ENCODE results near the gene SNX10. TPM values are rescaled to one million over a fixed set of nuclear protein-coding genes. Genes with fewer than 3 reads are reported as not detected.
"Not testable (repeated sequence)": the region's sequence is repeated elsewhere in the genome, so short reads cannot be mapped to it uniquely, and the experiment has no call there.

Gene SNX10
- polyA plus RNA-seq (2011; rRNA removed) (not detected in 2 replicates), polyA minus RNA-seq (2011; rRNA and poly(A)+ RNA removed) (not detected in 2 replicates)

GRCh38 chr7:26291699-26292538 is at the start of gene SNX10:
SNX10 (plus strand) TSS chr7:26291862; CDS start chr7:26346443, 54,581 bp downstream.
- ChIA-PET CTCF (no interaction called here), POLR2A (no interaction called here)
- H3K27ac ChIP-seq (ENCODE audit: low read depth, low read length) = no peak within 1 kb of the TSS
- no peak for DNase-seq (ENCODE audit: low read depth, low spot score)
- H3K27me3 ChIP-seq (ENCODE audit: control insufficient read depth, insufficient read depth, low read length) = peaks cover 14% of the 10 kb centered on the region
- H3K9me3 ChIP-seq (ENCODE audit: control insufficient read depth, insufficient read depth, low read length) = no peaks in the 10 kb centered on the region; the same call in 1 of the 2 replicates
- peak within 1 kb of the TSS; percentile 7 for H3K4me3 ChIP-seq (ENCODE audit: low read depth, low read length)
- TF ChIP-seq CTCF (IDR thresholded peaks at IDR 0.05; ENCODE audit: low read depth, low read length) = no peak

- ChIA-PET POLR2A (no interaction called here), CTCF (no interaction called here)
- peaks cover 2% of the 10 kb centered on the region for H3K27me3 ChIP-seq (ENCODE audit: control insufficient read depth, insufficient read depth, low read length)
- DNase-seq (ENCODE audit: low read depth, low spot score) = no peak
- H3K9me3 ChIP-seq (ENCODE audit: control insufficient read depth, insufficient read depth, low read length) = peaks cover 3% of the 10 kb centered on the region; the same call in 1 of the 2 replicates
- no peak overlapping the region for H3K27ac ChIP-seq (ENCODE audit: low read depth, low read length)
- no peak for TF ChIP-seq CTCF (IDR thresholded peaks at IDR 0.05; ENCODE audit: low read depth, low read length)
- no peak overlapping the region for H3K4me3 ChIP-seq (ENCODE audit: low read depth, low read length)
Observed at GRCh38 chr7:26245150-26245549, 46.5 kb upstream of the SNX10 start.

- CTCF ChIA-PET = no interaction called here
- Histone ChIP-seq H3K4me3 (ENCODE audit: low read depth, low read length) (no peak overlapping the region), H3K9me3 (ENCODE audit: control insufficient read depth, insufficient read depth, low read length) (peaks cover under 1% of the 10 kb centered on the region; the same call in 1 of the 2 replicates), H3K27me3 (ENCODE audit: control insufficient read depth, insufficient read depth, low read length) (peaks cover 2% of the 10 kb centered on the region), H3K27ac (ENCODE audit: low read depth, low read length) (no peak overlapping the region)
- TF ChIP-seq CTCF (IDR thresholded peaks at IDR 0.05; ENCODE audit: low read depth, low read length) = no peak
- DNase-seq (ENCODE audit: low read depth, low spot score) = no peak
- POLR2A ChIA-PET = no interaction called here
Observed at GRCh38 chr7:26250239-26250638, 41.4 kb upstream of the SNX10 start.

GRCh38 chr7:26261866-26262265 is 29.8 kb upstream of the SNX10 start:
- CTCF ChIA-PET; DNase-seq (ENCODE audit: low read depth, low spot score): not testable (repeated sequence)

GRCh38 chr7:26265065-26265464 is 26.6 kb upstream of the SNX10 start:
- CTCF ChIA-PET = no interaction called here
- peaks cover 5% of the 10 kb centered on the region for H3K9me3 ChIP-seq (ENCODE audit: control insufficient read depth, insufficient read depth, low read length)
- H3K4me3 ChIP-seq (ENCODE audit: low read depth, low read length) = no peak overlapping the region
- H3K27ac ChIP-seq (ENCODE audit: low read depth, low read length) = no peak overlapping the region
- POLR2A ChIA-PET = no interaction called here
- no peak for DNase-seq (ENCODE audit: low read depth, low spot score)
- no peak for TF ChIP-seq CTCF (IDR thresholded peaks at IDR 0.05; ENCODE audit: low read depth, low read length)
- no peaks in the 10 kb centered on the region for H3K27me3 ChIP-seq (ENCODE audit: control insufficient read depth, insufficient read depth, low read length)

More at GRCh38 chr7:26261866-26262265, 29.8 kb upstream of the SNX10 start:
- H3K4me3 ChIP-seq (ENCODE audit: low read depth, low read length); H3K27ac ChIP-seq (ENCODE audit: low read depth, low read length); H3K27me3 ChIP-seq (ENCODE audit: control insufficient read depth, insufficient read depth, low read length); H3K9me3 ChIP-seq (ENCODE audit: control insufficient read depth, insufficient read depth, low read length); POLR2A ChIA-PET: not testable (repeated sequence)
